ENCODE results near the gene HIVEP3.

DNA sequence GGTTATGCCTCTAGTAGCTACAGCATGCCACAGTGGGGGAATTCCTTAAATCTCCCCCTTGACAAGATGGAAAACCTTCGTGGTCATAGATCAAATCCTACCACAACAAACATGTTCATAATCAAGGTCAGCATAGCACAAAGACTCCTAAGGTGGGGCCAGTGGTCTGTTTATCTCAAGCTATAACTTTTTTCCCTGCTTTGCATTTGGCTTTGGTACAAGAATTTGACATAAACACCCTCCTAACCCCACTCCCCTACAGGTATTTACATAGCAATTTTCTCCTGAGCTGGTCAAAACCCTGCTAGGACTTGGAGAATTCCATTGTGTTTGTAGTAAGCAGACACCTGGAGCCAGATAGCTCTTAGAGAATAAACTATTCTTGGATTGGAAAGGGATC lies 58.5 kb downstream of the HIVEP3 start:
- no peak for TF ChIP-seq PRPF4 (IDR thresholded peaks at IDR 0.05; ENCODE audit: low read depth, low read length, poor library complexity, severe bottlenecking)
- TF ChIP-seq, protein P1, sequence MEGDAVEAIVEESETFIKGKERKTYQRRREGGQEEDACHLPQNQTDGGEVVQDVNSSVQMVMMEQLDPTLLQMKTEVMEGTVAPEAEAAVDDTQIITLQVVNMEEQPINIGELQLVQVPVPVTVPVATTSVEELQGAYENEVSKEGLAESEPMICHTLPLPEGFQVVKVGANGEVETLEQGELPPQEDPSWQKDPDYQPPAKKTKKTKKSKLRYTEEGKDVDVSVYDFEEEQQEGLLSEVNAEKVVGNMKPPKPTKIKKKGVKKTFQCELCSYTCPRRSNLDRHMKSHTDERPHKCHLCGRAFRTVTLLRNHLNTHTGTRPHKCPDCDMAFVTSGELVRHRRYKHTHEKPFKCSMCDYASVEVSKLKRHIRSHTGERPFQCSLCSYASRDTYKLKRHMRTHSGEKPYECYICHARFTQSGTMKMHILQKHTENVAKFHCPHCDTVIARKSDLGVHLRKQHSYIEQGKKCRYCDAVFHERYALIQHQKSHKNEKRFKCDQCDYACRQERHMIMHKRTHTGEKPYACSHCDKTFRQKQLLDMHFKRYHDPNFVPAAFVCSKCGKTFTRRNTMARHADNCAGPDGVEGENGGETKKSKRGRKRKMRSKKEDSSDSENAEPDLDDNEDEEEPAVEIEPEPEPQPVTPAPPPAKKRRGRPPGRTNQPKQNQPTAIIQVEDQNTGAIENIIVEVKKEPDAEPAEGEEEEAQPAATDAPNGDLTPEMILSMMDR (CRISPR knock-in tag; IDR thresholded peaks at IDR 0.05), result no peak
- no peak for TF ChIP-seq PRDM15 (CRISPR knock-in tag; IDR thresholded peaks at IDR 0.05)
- TF ChIP-seq NCOA2 (CRISPR knock-in tag; IDR thresholded peaks at IDR 0.05), result no peak
- TF ChIP-seq ZNF546 (CRISPR knock-in tag; conservative IDR thresholded peaks at IDR 0.05), result no peak
- TF ChIP-seq ZBTB8A (CRISPR knock-in tag; IDR thresholded peaks at IDR 0.05; ENCODE audit: borderline replicate concordance, low read depth), result no peak
- TF ChIP-seq RAD21 (CRISPR knock-in tag; IDR thresholded peaks at IDR 0.05), result no peak
- no peak for TF ChIP-seq PHF8 (CRISPR knock-in tag; IDR thresholded peaks at IDR 0.05)
- no peak for TF ChIP-seq ZC3H13 (CRISPR knock-in tag; IDR thresholded peaks at IDR 0.05)
- TF ChIP-seq ELF4 (CRISPR knock-in tag; IDR thresholded peaks at IDR 0.05; ENCODE audit: borderline replicate concordance), result no peak
- TF ChIP-seq, protein P2, sequence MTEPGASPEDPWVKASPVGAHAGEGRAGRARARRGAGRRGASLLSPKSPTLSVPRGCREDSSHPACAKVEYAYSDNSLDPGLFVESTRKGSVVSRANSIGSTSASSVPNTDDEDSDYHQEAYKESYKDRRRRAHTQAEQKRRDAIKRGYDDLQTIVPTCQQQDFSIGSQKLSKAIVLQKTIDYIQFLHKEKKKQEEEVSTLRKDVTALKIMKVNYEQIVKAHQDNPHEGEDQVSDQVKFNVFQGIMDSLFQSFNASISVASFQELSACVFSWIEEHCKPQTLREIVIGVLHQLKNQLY (CRISPR knock-in tag; IDR thresholded peaks at IDR 0.05), result no peak
- TF ChIP-seq, protein P3, sequence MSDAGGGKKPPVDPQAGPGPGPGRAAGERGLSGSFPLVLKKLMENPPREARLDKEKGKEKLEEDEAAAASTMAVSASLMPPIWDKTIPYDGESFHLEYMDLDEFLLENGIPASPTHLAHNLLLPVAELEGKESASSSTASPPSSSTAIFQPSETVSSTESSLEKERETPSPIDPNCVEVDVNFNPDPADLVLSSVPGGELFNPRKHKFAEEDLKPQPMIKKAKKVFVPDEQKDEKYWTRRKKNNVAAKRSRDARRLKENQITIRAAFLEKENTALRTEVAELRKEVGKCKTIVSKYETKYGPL (CRISPR knock-in tag; IDR thresholded peaks at IDR 0.05), result no peak

Measured in HepG2 (cell line).